Umbilical cord (tissue), 2 donors: Measurements from ENCODE around the gene PAH. TPM values are rescaled to one million over a fixed set of nuclear protein-coding genes. Genes with fewer than 3 reads are reported as not detected.
A peak's percentile ranks its signal among the peaks of the same experiment; 100 is the strongest.

Experiments
- DNase-seq: peaks from one replicate; pipeline ENCODE4 v3.0.0-alpha.2; 2015; ENCODE audit warnings: low spot score
- total RNA-seq: library from RNA; depleted of rRNA; stranded (reverse); fragments of >200 nt; gene quantifications from one replicate; pipeline ENCODE4 v1.2.3, GENCODE V29; 2014; ENCODE audit warnings: low replicate concordance; ENCODE audit not compliant: insufficient read depth

The PAH gene
- total RNA-seq, 1 donor from 2014 or later: 2.2 TPM

GRCh38 chr12:102824218-102824835 lies 92.7 kb downstream of the PAH start:
- DNase-seq: peak; percentile 59

- DNase-seq: no peak
Measured at GRCh38 chr12:102821149-102821548, 95.9 kb downstream of the PAH start.

- peak; percentile 22 for DNase-seq
Measured at GRCh38 chr12:102816816-102817434, 100.1 kb downstream of the PAH start.

- DNase-seq: no peak
Measured at GRCh38 chr12:102814691-102815367, 102.2 kb downstream of the PAH start.

GRCh38 chr12:102812344-102812743 lies 104.7 kb downstream of the PAH start:
- no peak for DNase-seq

GRCh38 chr12:102811110-102811737 lies 105.8 kb downstream of the PAH start:
- DNase-seq: peak; percentile 14

- DNase-seq: no peak
Measured at GRCh38 chr12:102808412-102808811, 108.6 kb downstream of the PAH start.

GRCh38 chr12:102806592-102806991 lies 110.5 kb downstream of the PAH start:
- DNase-seq: no peak

GRCh38 chr12:102806110-102806509 lies 110.9 kb downstream of the PAH start:
- no peak for DNase-seq

GRCh38 chr12:102800565-102800964 lies 116.5 kb downstream of the PAH start:
- DNase-seq: no peak

- DNase-seq: no peak
Measured at GRCh38 chr12:102799229-102799628, 117.8 kb downstream of the PAH start.

- no peak for DNase-seq
Measured at GRCh38 chr12:102797528-102797927, 119.5 kb downstream of the PAH start.

DNA sequence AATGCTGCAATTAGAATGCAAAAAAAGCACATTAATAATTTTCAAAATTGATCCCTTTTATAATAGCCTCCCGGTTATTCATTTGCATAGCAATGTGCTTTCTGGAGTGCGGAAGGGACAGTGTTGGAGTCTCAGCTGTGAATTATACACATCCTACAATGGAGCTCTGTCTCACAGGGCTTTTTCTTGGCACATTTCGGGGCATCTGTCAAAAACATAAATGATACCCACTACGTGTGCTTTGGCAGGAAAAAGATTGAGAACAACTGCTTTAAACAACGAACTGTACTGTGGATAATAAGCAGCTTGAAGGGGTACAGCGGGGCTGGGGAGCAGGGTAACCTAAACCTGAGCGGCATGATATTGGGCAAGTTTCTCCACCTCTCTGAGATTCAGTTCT lies 123.1 kb downstream of the PAH start:
- DNase-seq: no peak

Other genes with a start within 250 kb of the PAH start
- not detected for gene ASCL1, start 40.4 kb upstream of the PAH start, total RNA-seq